T47D (cell line): ENCODE measurements around the gene LRRC17.

Experiments
- DNase-seq, 2 experiments: peaks; one replicate each; pipeline versions ENCODE4 v3.0.0 to v3.0.0-alpha.2; 2011 to 2012; ENCODE audit warnings: low read depth in 1 of 2, low spot score in 1 of 2
- JUND ChIP-seq: IDR thresholded peaks from 2 replicates; pipeline ENCODE4 v1.6.1; 2012; ENCODE audit warnings: low read depth
- in situ Hi-C: cut with HindIII; loops from 2 replicates; pipeline ENCODE4 v1.10.0; 2016; ENCODE audit warnings: low sequenced_read_pairs, low pct_unique_long_range_greater_than_20kb

LRRC17 gene

GRCh38 chr7:102914585-102914984, 1.8 kb downstream of the LRRC17 start:
- no peak for TF ChIP-seq JUND
- DNase-seq: no peak
- in situ Hi-C loops: no loop called here

DNA sequence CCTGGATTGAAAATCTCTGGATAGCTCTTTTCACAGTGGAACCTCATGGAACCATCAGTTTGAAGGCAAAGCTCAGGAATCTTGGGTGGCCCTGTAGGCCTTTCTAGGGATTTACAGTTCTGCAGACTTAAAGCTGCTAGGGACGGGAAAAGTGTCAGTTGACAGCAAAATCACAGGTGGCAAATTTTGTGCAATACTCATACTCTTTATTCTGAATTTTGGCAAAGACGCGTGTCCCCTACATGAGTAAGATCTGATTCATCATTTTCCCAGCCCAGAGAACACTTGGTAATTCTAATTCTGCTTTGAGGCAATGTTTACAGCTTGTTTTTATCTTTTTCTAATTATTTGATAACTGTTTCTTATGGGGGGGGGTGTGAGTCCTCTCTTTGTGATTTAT, 3.6 kb downstream of the LRRC17 start:
- in situ Hi-C loops: no loop called here
- no peak for DNase-seq
- no peak for TF ChIP-seq JUND

DNA sequence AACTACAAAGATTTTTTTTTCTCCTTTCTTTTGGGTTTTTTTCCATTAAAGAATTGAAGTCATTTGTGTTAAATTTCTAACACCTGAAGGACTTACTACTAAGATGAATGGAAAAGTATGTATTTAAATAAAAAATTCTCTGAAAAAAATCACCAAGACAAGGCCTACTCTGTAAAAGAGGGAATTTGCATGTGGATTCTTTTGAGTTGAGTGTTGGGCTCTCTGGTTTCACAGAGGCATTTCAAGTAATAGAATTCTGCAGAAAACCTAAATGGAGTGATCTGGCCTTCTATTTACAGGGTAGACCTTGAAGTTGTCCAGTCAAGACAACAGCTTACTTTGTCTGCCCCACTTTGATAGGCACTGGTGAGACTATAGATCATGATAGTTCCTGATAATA, 4.1 kb downstream of the LRRC17 start:
- TF ChIP-seq JUND: no peak
- DNase-seq: no peak
- in situ Hi-C loops: no loop called here

DNA sequence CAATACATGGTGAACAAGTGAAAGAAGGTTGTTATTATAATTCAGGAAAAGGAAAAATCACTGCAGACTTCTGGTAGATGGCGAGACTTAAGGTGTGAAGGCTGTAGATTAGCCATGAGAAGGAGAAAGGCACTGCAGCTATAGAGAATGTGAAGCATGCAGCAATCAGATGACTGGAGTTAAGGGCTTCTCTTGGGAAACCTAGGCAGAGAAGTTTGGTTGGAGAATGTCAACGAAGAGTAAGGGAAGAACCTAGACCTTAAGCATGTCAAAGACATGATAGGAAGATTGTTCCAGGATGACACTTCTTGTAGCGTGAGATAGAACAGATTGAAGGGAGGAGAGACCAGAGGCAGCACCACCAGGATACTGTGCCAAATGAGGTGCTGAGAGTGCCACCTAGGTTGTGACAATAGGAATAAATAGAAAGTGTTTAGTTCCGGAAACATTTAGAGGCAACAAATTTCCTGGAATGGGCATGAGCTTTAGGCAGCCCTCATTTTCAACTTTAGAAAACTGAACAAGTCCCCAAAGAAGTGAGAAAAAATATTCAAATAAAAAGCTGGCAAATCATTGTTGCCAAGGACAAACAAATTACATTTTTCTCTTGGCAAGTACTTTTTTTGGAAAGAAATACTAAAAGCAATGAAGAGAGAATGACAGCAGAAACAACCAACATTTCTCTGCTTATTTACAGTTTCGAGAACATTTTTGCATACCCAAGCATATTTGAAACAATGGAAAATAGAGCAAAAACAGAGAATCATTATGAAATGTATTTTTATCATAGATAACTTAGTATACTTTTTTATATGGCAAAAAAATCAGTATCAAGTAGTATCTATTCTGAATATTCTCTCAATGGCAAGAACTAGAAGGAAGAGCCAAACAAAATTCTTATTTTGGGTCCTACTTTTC, 4.9 kb downstream of the LRRC17 start:
- in situ Hi-C loops: no loop called here
- peak in 1 of 2 experiments; percentile 18 for DNase-seq
- TF ChIP-seq JUND: no peak

- TF ChIP-seq JUND: no peak
- in situ Hi-C loops: no loop called here
- no peak for DNase-seq
These were observed 6.0 kb downstream of the LRRC17 start for GRCh38 chr7:102918845-102919244.

- in situ Hi-C loops: no loop called here
- TF ChIP-seq JUND: no peak
- no peak for DNase-seq
These were observed 13.4 kb downstream of the LRRC17 start for GRCh38 chr7:102925976-102926782.

DNA sequence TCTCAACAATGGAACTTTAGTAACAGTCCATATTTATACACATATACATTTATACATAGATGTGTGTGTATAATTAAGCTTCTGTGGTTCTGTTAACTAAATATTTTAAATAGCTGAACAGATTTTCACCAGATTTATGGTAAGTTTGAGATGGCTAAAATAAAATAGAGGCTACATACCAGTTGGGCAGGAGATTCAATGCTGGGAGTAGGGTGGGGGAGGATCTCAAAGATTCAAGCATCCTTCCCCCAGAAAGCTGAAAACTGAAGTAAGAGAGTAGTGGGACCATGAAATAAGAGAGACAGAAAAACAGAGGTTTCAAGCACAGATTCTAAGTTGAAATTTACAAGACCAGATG, 14.0 kb downstream of the LRRC17 start:
- TF ChIP-seq JUND: no peak
- in situ Hi-C loops: no loop called here
- DNase-seq: no peak

- in situ Hi-C loops: no loop called here
- TF ChIP-seq JUND: no peak
- no peak for DNase-seq
These were observed 14.6 kb downstream of the LRRC17 start for GRCh38 chr7:102927312-102927933.

DNA sequence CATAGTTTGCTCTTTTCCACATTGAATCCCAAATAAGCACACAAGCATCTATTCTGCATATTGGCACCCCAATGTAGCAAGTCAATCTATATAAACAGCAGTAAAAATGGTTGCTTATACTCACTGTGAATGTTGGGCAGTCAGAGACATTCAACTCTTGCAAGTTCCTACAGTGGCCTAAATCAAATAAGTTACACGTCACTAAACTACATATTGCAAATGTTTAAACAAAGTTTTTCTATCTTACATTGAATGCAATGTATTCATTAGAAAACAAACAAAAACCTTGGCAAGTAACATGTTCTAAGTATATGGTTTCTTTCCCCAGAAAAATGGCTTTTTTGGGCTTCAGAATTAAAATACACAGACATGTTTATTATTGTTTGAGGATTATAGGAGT, 19.0 kb downstream of the LRRC17 start:
- no peak for DNase-seq
- TF ChIP-seq JUND: no peak
- in situ Hi-C loops: no loop called here

DNA sequence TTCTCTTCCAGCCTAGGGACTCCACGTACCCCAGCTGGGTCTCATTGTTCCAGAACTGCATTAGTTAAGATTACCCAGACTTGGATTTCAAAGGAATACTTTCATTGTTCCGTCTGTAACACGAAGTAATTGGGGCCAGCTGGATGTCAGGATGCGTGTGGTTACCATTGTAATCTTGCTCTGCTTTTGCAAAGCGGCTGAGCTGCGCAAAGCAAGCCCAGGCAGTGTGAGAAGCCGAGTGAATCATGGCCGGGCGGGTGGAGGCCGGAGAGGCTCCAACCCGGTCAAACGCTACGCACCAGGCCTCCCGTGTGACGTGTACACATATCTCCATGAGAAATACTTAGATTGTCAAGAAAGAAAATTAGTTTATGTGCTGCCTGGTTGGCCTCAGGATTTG, 21.0 kb downstream of the LRRC17 start:
- in situ Hi-C loops: no loop called here
- DNase-seq: no peak
- no peak for TF ChIP-seq JUND

- TF ChIP-seq JUND: no peak
- DNase-seq: no peak
- in situ Hi-C loops: no loop called here
These were observed 21.4 kb downstream of the LRRC17 start for GRCh38 chr7:102934239-102934638.

DNA sequence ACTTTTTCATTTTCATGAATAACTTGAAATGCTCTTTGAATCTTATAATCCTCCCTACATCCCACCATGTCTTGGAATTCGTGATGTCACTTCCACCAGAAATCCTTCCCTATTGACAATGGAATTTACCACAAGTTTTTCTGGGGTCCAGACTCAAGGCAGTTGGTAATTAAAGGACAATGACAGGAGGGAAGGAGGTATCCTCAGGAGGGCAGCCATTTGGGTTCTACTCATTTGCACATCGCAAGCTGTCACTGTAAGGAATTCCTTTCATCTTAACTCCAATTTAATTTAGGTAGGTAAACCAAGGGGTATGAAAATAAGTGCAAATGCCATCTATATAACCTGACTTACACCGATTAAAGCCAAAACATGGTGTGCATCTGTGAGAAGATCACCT, 21.9 kb downstream of the LRRC17 start:
- DNase-seq: no peak
- TF ChIP-seq JUND: no peak
- in situ Hi-C loops: no loop called here
